HepG2 (cell line): ENCODE measurements around the gene STEAP1B. TPM values are rescaled to one million over a fixed set of nuclear protein-coding genes. Genes with fewer than 3 reads are reported as not detected.

ENCODE experiments used
- ATAC-seq: fragments of 200-7000 bp; cut with Tn5 transposase; 3 replicates; pipeline ENCODE4 v1.9.1; 2020; ENCODE audit warnings: mild to moderate bottlenecking, moderate library complexity
- BruUV-seq: library from RNA; stranded (reverse); fragments of 400-500 nt; replicated peaks from 2 replicates; lab custom pipeline; 2021; lab: Mats Ljungman, UMichigan
- CTCF ChIA-PET: fragments of 300-600 bp; formaldehyde crosslinking; extraction: SDS; loops from one replicate; lab custom pipeline; 2021; ENCODE audit warnings: low total read pairs, inconsistent platforms, low intra/inter-chr PET ratio; lab: Yijun Ruan, JAX
- POLR2A ChIA-PET: fragments of 350-600 bp; sonication (Branson Sonifier 250); formaldehyde crosslinking; loops from one replicate; lab custom pipeline; 2020; ENCODE audit warnings: antibody characterized with exemption, inconsistent platforms; lab: Yijun Ruan, JAX
- DNase-seq: peaks from one replicate; pipeline ENCODE4 v3.0.0-alpha.2; 2015; ENCODE audit warnings: low spot score
- FAIRE-seq: peaks from 3 replicates; lab custom pipeline; 2011; peaks lifted over from hg19 to GRCh38; lab: Jason Lieb, UNC
- H2AFZ ChIP-seq: one replicate; pipeline ENCODE4 v1.6.1; 2011; ENCODE audit warnings: low read length, inconsistent platforms
- H3K27ac ChIP-seq: fragments of 300-600 bp; 3 replicates; pipeline ENCODE4 v1.8.0; 2011; ENCODE audit warnings: mixed run types, mild to moderate bottlenecking, mixed read lengths, low read length, inconsistent platforms; ENCODE audit not compliant: insufficient read depth; ENCODE audit errors: extremely low read length
- H3K27me3 ChIP-seq, 2 experiments: fragments of 200-600 bp in 1 of 2; 2 replicates in 1 of 2; 3 replicates in 1 of 2; pipeline versions ENCODE4 v1.6.0 to v1.8.0; 2011; ENCODE audit warnings: low read length in 2 of 2, mild to moderate bottlenecking in 2 of 2, moderate library complexity in 2 of 2, inconsistent platforms in 1 of 2; ENCODE audit not compliant: insufficient read depth in 2 of 2, control insufficient read depth in 1 of 2
- H3K36me3 ChIP-seq, 2 experiments: fragments of 200-600 bp in 1 of 2; replicated peaks in 1 of 2; 2 replicates in 1 of 2; 3 replicates in 1 of 2; pipeline versions ENCODE4 v1.5.1 to v1.8.0; 2011; ENCODE audit warnings: low read length in 2 of 2, inconsistent platforms in 1 of 2; ENCODE audit not compliant: insufficient read depth in 2 of 2, control insufficient read depth in 1 of 2
- H3K4me1 ChIP-seq: 2 replicates; pipeline ENCODE4 v1.5.1; 2012; ENCODE audit warnings: low read length, inconsistent platforms; ENCODE audit not compliant: insufficient read depth
- H3K4me2 ChIP-seq: 2 replicates; pipeline ENCODE4 v1.6.0; 2011; ENCODE audit warnings: low read depth, low read length, inconsistent platforms
- H3K4me3 ChIP-seq, 3 experiments: fragments of 200-600 bp in 1 of 3; sonication (generic), shearing (Covaris generic) in 1 of 3; replicated peaks in 1 of 3; 2 replicates each; pipeline ENCODE4 v1.5.1; 2011 to 2016; ENCODE audit warnings: low read length in 3 of 3, inconsistent platforms in 2 of 3, low read depth in 2 of 3, mild to moderate bottlenecking in 2 of 3, control low read depth in 1 of 3, mixed read lengths in 1 of 3; ENCODE audit not compliant: insufficient read depth in 1 of 3
- H3K79me2 ChIP-seq: one replicate; pipeline ENCODE4 v1.6.1; 2011; ENCODE audit warnings: low read length, inconsistent platforms; ENCODE audit not compliant: insufficient read depth
- H3K9ac ChIP-seq: 2 replicates; pipeline ENCODE4 v1.6.0; 2011; ENCODE audit warnings: mild to moderate bottlenecking, low read depth, low read length, inconsistent platforms; ENCODE audit not compliant: insufficient read depth
- H3K9me3 ChIP-seq: 2 replicates; pipeline ENCODE4 v1.5.1; 2012; ENCODE audit warnings: mild to moderate bottlenecking, low read length
- H4K20me1 ChIP-seq: 2 replicates; pipeline ENCODE4 v1.6.0; 2011; ENCODE audit warnings: inconsistent platforms, mild to moderate bottlenecking, low read length, moderate library complexity; ENCODE audit not compliant: insufficient read depth
- CEBPB ChIP-seq: IDR thresholded peaks from 2 replicates; pipeline ENCODE4 v1.6.1; 2011; ENCODE audit warnings: low read depth, low read length, improper control_type of control experiment, borderline replicate concordance
- ZNF256 ChIP-seq: sonication (generic); formaldehyde crosslinking; conservative IDR thresholded peaks from 2 replicates; pipeline ENCODE4 v1.4.0; 2020; ENCODE audit warnings: missing genetic modification reagents
- ZNF367 ChIP-seq: sonication (generic); formaldehyde crosslinking; IDR thresholded peaks from 2 replicates; pipeline ENCODE4 v1.4.0; 2020; ENCODE audit warnings: missing genetic modification reagents, borderline replicate concordance
- WGBS: methylation state at CpG from one replicate; pipeline ENCODE4 v1.1.6; 2017; ENCODE audit warnings: low lambda C conversion rate; 5-methylcytosine and 5-hydroxymethylcytosine counted together
- in situ Hi-C: cut with HindIII; loops from 2 replicates; pipeline ENCODE4 v1.10.0; 2017; ENCODE audit warnings: low pct_unique_long_range_greater_than_20kb; ENCODE audit not compliant: extremely low pct_ligation_motif_present
- intact Hi-C: fragments of 100-400 bp; cut with micrococcal nuclease; formaldehyde crosslinking; loops from one replicate; pipeline ENCODE4 v1.10.0; 2022; ENCODE audit not compliant: unreplicated experiment
- polyA plus RNA-seq, 8 experiments: library from polyadenylated mRNA; depleted of rRNA in 3 of 8; stranded (reverse) in 7 of 8; unstranded in 1 of 8; fragments of >200 nt; fragmentation: Illumina TruSeq in 4 of 8; extraction: Trizol in 4 of 8; gene quantifications; 2 replicates each; pipeline versions ENCODE4 v1.2.1 to v1.2.3, GENCODE V29; 2011 to 2016; ENCODE audit warnings: low read depth in 4 of 8, missing spikeins in 1 of 8, mixed read lengths in 1 of 8; ENCODE audit not compliant: insufficient read depth in 1 of 8
- total RNA-seq, 5 experiments: library from RNA; depleted of rRNA; stranded (reverse); fragments of >200 nt; fragmentation: Illumina TruSeq; extraction: Trizol; gene quantifications; 2 replicates each; pipeline ENCODE4 v1.2.3, GENCODE V29; 2016; ENCODE audit warnings: low read depth in 1 of 5
- TF ChIP-seq, protein P1 (sequence below): sonication (generic); formaldehyde crosslinking; IDR thresholded peaks from 2 replicates; pipeline ENCODE4 v1.8.1; 2023; ENCODE audit warnings: mild to moderate bottlenecking, inconsistent platforms, moderate library complexity, missing genetic modification reagents, borderline replicate concordance
- TF ChIP-seq, protein P2 (sequence below): sonication (generic); formaldehyde crosslinking; IDR thresholded peaks from 2 replicates; pipeline ENCODE4 v1.4.0; 2020; ENCODE audit warnings: missing genetic modification reagents, borderline replicate concordance
- TF ChIP-seq, protein P3 (sequence below), 2 experiments: sonication (generic) in 1 of 2; formaldehyde crosslinking in 1 of 2; IDR thresholded peaks; 2 replicates each; pipeline versions ENCODE4 v1.4.0 to v1.6.1; 2016 to 2020; ENCODE audit warnings: borderline replicate concordance in 1 of 2, low read depth in 1 of 2, mild to moderate bottlenecking in 1 of 2, missing genetic modification reagents in 1 of 2

The STEAP1B gene
- total and polyA plus RNA-seq, 2 of the 13 experiments (the other 11 are each of a cell fraction or from before 2014, with no cell fraction given) = not detected

DNA sequence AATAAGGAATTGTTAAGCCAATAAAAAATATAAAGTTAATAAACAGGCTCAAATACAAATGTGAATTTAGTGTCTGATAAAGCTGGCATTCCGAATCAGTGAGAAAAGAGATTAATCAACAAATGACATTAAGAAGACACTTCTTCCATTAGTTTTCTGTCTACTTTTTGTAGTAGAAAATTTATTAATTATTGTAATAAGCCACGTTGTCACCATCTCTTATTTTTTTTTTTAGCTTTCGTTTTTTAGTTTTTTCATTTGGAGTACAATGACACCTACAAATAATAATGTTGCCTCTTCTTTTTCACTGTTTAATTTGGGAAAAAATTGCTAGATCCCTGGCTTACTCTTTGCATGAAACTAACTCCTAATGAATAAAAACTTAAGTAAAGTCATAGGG is 46.8 kb upstream of the STEAP1B start:
- DNase-seq (no peak), FAIRE-seq (no peak), ATAC-seq (no peak)
- POLR2A ChIA-PET = no interaction called here
- H3K4me3 ChIP-seq = no peak overlapping the region
- no peak overlapping the region for H3K9ac ChIP-seq
- CTCF ChIA-PET = no interaction called here
- no peaks in the 10 kb centered on the region for H3K79me2 ChIP-seq
- H3K27me3 ChIP-seq = peaks cover 4 to 32% of the 10 kb centered on the region in 2 experiments; a peak in 3 of 5 replicates
- no peaks in the 10 kb centered on the region for H3K36me3 ChIP-seq
- TF ChIP-seq, protein P1, sequence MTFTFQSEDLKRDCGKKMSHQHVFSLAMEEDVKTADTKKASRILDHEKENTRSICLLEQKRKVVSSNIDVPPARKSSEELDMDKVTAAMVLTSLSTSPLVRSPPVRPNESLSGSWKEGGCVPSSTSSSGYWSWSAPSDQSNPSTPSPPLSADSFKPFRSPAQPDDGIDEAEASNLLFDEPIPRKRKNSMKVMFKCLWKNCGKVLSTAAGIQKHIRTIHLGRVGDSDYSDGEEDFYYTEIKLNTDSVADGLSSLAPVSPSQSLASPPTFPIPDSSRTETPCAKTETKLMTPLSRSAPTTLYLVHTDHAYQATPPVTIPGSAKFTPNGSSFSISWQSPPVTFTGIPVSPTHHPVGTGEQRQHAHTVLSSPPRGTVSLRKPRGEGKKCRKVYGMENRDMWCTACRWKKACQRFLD = no peak
- TF ChIP-seq, protein P2, sequence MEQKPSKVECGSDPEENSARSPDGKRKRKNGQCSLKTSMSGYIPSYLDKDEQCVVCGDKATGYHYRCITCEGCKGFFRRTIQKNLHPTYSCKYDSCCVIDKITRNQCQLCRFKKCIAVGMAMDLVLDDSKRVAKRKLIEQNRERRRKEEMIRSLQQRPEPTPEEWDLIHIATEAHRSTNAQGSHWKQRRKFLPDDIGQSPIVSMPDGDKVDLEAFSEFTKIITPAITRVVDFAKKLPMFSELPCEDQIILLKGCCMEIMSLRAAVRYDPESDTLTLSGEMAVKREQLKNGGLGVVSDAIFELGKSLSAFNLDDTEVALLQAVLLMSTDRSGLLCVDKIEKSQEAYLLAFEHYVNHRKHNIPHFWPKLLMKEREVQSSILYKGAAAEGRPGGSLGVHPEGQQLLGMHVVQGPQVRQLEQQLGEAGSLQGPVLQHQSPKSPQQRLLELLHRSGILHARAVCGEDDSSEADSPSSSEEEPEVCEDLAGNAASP (CRISPR knock-in tag) = no peak
- TF ChIP-seq ZNF256 (CRISPR knock-in tag) = no peak
- TF ChIP-seq ZNF367 (CRISPR knock-in tag) = no peak
- TF ChIP-seq CEBPB = no peak
- TF ChIP-seq, protein P3, sequence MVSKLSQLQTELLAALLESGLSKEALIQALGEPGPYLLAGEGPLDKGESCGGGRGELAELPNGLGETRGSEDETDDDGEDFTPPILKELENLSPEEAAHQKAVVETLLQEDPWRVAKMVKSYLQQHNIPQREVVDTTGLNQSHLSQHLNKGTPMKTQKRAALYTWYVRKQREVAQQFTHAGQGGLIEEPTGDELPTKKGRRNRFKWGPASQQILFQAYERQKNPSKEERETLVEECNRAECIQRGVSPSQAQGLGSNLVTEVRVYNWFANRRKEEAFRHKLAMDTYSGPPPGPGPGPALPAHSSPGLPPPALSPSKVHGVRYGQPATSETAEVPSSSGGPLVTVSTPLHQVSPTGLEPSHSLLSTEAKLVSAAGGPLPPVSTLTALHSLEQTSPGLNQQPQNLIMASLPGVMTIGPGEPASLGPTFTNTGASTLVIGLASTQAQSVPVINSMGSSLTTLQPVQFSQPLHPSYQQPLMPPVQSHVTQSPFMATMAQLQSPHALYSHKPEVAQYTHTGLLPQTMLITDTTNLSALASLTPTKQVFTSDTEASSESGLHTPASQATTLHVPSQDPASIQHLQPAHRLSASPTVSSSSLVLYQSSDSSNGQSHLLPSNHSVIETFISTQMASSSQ (IDR thresholded peaks at IDR 0.05; ENCODE audit: low read depth) = no peak
- TF ChIP-seq, protein P3 (CRISPR knock-in tag; IDR thresholded peaks at IDR 0.05; ENCODE audit: borderline replicate concordance) = no peak
- H2AFZ ChIP-seq = no peak overlapping the region
- H3K4me2 ChIP-seq = no peak overlapping the region
- no peaks in the 10 kb centered on the region for H3K4me1 ChIP-seq
- H3K27ac ChIP-seq = no peak overlapping the region
- no peaks in the 10 kb centered on the region for H4K20me1 ChIP-seq
- H3K9me3 ChIP-seq = no peaks in the 10 kb centered on the region
- WGBS = 2% methylated on average over 3 of the region's 3 CpGs
- intact Hi-C loops = no loop called here
- BruUV-seq = no TSS peak
- in situ Hi-C loops = no loop called here
